GM23248 (cell line): Measurements from ENCODE around the gene ACTN4. TPM values are rescaled to one million over a fixed set of nuclear protein-coding genes. Genes with fewer than 3 reads are reported as not detected.

Experiments
- DNase-seq: peaks from one replicate; pipeline ENCODE4 v3.0.0-alpha.2; 2015
- H2AFZ ChIP-seq: fragments of 200-600 bp; sonication (generic); 2 replicates; pipeline ENCODE4 v1.6.1; 2016; ENCODE audit warnings: antibody characterized with exemption
- H3F3A ChIP-seq: fragments of 200-600 bp; sonication (generic); 2 replicates; pipeline ENCODE4 v1.6.1; 2016; ENCODE audit warnings: mild to moderate bottlenecking, antibody characterized with exemption, mixed run types; ENCODE audit not compliant: insufficient read depth
- H3K27ac ChIP-seq: fragments of 200-600 bp; sonication (generic); 2 replicates; pipeline ENCODE4 v1.5.1; 2016; ENCODE audit warnings: mild to moderate bottlenecking
- H3K27me3 ChIP-seq: fragments of 200-600 bp; sonication (generic); replicated peaks from 2 replicates; pipeline ENCODE4 v1.6.1; 2016; ENCODE audit warnings: mild to moderate bottlenecking; ENCODE audit not compliant: insufficient read depth
- H3K36me3 ChIP-seq: fragments of 200-600 bp; sonication (generic); 2 replicates; pipeline ENCODE4 v1.6.1; 2016; ENCODE audit warnings: low read depth, mild to moderate bottlenecking
- H3K4me1 ChIP-seq: fragments of 200-600 bp; sonication (generic); 2 replicates; pipeline ENCODE4 v1.6.1; 2016; ENCODE audit warnings: mild to moderate bottlenecking; ENCODE audit not compliant: insufficient read depth
- H3K4me2 ChIP-seq: fragments of 200-600 bp; sonication (generic); one replicate; pipeline ENCODE4 v1.6.1; 2016; ENCODE audit warnings: mild to moderate bottlenecking; ENCODE audit not compliant: unreplicated experiment
- H3K4me3 ChIP-seq: fragments of 200-600 bp; sonication (generic); 2 replicates; pipeline ENCODE4 v1.5.1; 2016; ENCODE audit warnings: mild to moderate bottlenecking
- H3K79me2 ChIP-seq: fragments of 200-600 bp; sonication (generic); 2 replicates; pipeline ENCODE4 v1.6.1; 2016; ENCODE audit warnings: mild to moderate bottlenecking; ENCODE audit not compliant: insufficient read depth
- H3K9ac ChIP-seq: fragments of 200-600 bp; sonication (generic); 2 replicates; pipeline ENCODE4 v1.6.1; 2016; ENCODE audit warnings: mild to moderate bottlenecking
- H3K9me2 ChIP-seq: fragments of 200-600 bp; sonication (generic); 2 replicates; pipeline ENCODE4 v1.6.1; 2016; ENCODE audit warnings: mixed run types, mild to moderate bottlenecking, moderate library complexity; ENCODE audit not compliant: insufficient read depth
- H3K9me3 ChIP-seq: fragments of 200-600 bp; sonication (generic); one replicate; pipeline ENCODE4 v1.6.1; 2017; ENCODE audit warnings: low read depth
- H4K20me1 ChIP-seq: fragments of 200-600 bp; sonication (generic); 2 replicates; pipeline ENCODE4 v1.6.0; 2016; ENCODE audit not compliant: insufficient read depth
- EZH2 ChIP-seq: fragments of 200-600 bp; sonication (generic); IDR thresholded peaks from 2 replicates; pipeline ENCODE4 v1.6.1; 2018; ENCODE audit warnings: antibody characterized with exemption, mild to moderate bottlenecking; ENCODE audit not compliant: insufficient read depth, poor library complexity, severe bottlenecking
- EZH2phosphoT487 ChIP-seq: fragments of 200-600 bp; sonication (generic); IDR thresholded peaks from 2 replicates; pipeline ENCODE4 v1.6.1; 2018; ENCODE audit warnings: antibody characterized with exemption, moderate library complexity, mild to moderate bottlenecking, low read depth; ENCODE audit not compliant: insufficient read depth
- WGBS, 2 experiments: methylation state at CpG; one replicate each; pipeline ENCODE4 v1.1.6; 2015 to 2017; ENCODE audit warnings: low lambda C conversion rate in 2 of 2, low coverage in 1 of 2; ENCODE audit errors: missing lambda C conversion rate in 2 of 2; 5-methylcytosine and 5-hydroxymethylcytosine counted together
- in situ Hi-C: fragments of 300-500 bp; cut with MboI; formaldehyde crosslinking; loops from 2 replicates; pipeline ENCODE4 v1.15.0; 2020
- polyA plus RNA-seq: library from polyadenylated mRNA; unstranded; fragments of >200 nt; fragmentation: Nextera tagmentation; extraction: Ambion mirVana; gene quantifications from 2 replicates; pipeline ENCODE4 v1.2.1, GENCODE V29; 2016
- total RNA-seq: library from RNA; depleted of rRNA; stranded (reverse); fragments of >200 nt; shearing (Covaris generic); gene quantifications from 2 replicates; pipeline ENCODE4 v1.2.3, GENCODE V29; 2014

ACTN4 gene
- total and polyA plus RNA-seq, 2 experiments from 2014 or later, result 84.6 to 477 TPM

- Histone ChIP-seq H3K79me2 (peaks cover 98% of the 10 kb centered on the region), H3K9me2 (no peaks in the 10 kb centered on the region), H3K27me3 (no peaks in the 10 kb centered on the region), H3K9me3 (no peaks in the 10 kb centered on the region), H3K4me3 (peak overlapping the region; percentile 99), H3F3A (peaks cover 91% of the 10 kb centered on the region), H3K36me3 (peaks cover 9% of the 10 kb centered on the region; the same call in 1 of the 2 replicates), H3K4me1 (peaks cover 74% of the 10 kb centered on the region), H3K27ac (peak overlapping the region; percentile 97), H2AFZ (no peak overlapping the region), H3K4me2 (peak overlapping the region; percentile 89), H3K9ac (peak overlapping the region; percentile 98), H4K20me1 (no peaks in the 10 kb centered on the region)
- WGBS, 2 experiments, result 6 to 10% methylated on average over 5 to 7 of the region's 7 CpGs
- in situ Hi-C loops, result no loop called here
- peak; percentile 81 for DNase-seq
- no peak for TF ChIP-seq EZH2phosphoT487
- TF ChIP-seq EZH2, result no peak
Measured at GRCh38 chr19:38653028-38653571, 5.7 kb downstream of the ACTN4 start.

- Histone ChIP-seq H3K4me2 (no peak overlapping the region), H3K27ac (peak overlapping the region; percentile 100), H3K79me2 (peaks cover 91% of the 10 kb centered on the region), H3K4me3 (no peak overlapping the region), H3K36me3 (peaks cover 9% of the 10 kb centered on the region; the same call in 1 of the 2 replicates), H3F3A (peaks cover 92% of the 10 kb centered on the region), H3K9me2 (no peaks in the 10 kb centered on the region), H3K9ac (0 out of 2 replicates have a peak overlapping the region, but pooled peaks have one; percentile 92), H3K9me3 (no peaks in the 10 kb centered on the region), H4K20me1 (no peaks in the 10 kb centered on the region), H2AFZ (no peak overlapping the region), H3K27me3 (no peaks in the 10 kb centered on the region), H3K4me1 (peaks cover 85% of the 10 kb centered on the region)
- TF ChIP-seq EZH2phosphoT487 (no peak), EZH2 (no peak)
- 88 to 90% methylated on average over 6 of the region's 6 CpGs for WGBS, 2 experiments
- no peak for DNase-seq
- in situ Hi-C loops, result no loop called here
Measured at GRCh38 chr19:38654628-38655055, 7.2 kb downstream of the ACTN4 start.

GRCh38 chr19:38655148-38655824, 7.8 kb downstream of the ACTN4 start:
- peaks cover 9% of the 10 kb centered on the region; the same call in 1 of the 2 replicates for H3K36me3 ChIP-seq
- H3K9ac ChIP-seq, result peak overlapping the region; percentile 92
- peak overlapping the region; percentile 64 for H3K4me2 ChIP-seq
- peak; percentile 66 for DNase-seq
- peaks cover 91% of the 10 kb centered on the region for H3K79me2 ChIP-seq
- TF ChIP-seq EZH2, result no peak
- no peak for TF ChIP-seq EZH2phosphoT487
- no peaks in the 10 kb centered on the region for H4K20me1 ChIP-seq
- 22 to 27% methylated on average over 5 of the region's 5 CpGs for WGBS, 2 experiments
- H3K27ac ChIP-seq, result peak overlapping the region; percentile 100
- in situ Hi-C loops, result no loop called here
- no peak overlapping the region for H3K4me3 ChIP-seq
- peaks cover 91% of the 10 kb centered on the region for H3K4me1 ChIP-seq
- H3F3A ChIP-seq, result peaks cover 92% of the 10 kb centered on the region
- no peak overlapping the region for H2AFZ ChIP-seq
- no peaks in the 10 kb centered on the region for H3K27me3 ChIP-seq
- no peaks in the 10 kb centered on the region for H3K9me2 ChIP-seq
- H3K9me3 ChIP-seq, result no peaks in the 10 kb centered on the region

GRCh38 chr19:38656171-38656981, 8.9 kb downstream of the ACTN4 start:
- in situ Hi-C loops, result no loop called here
- peak overlapping the region; percentile 92 for H3K9ac ChIP-seq
- H3F3A ChIP-seq, result peaks cover 88% of the 10 kb centered on the region
- H3K27ac ChIP-seq, result peak overlapping the region; percentile 100
- DNase-seq, result peak; percentile 79
- peak overlapping the region; percentile 42 for H3K4me3 ChIP-seq
- peak overlapping the region; percentile 64 for H3K4me2 ChIP-seq
- H3K9me2 ChIP-seq, result no peaks in the 10 kb centered on the region
- TF ChIP-seq EZH2phosphoT487 (no peak), EZH2 (no peak)
- H3K9me3 ChIP-seq, result no peaks in the 10 kb centered on the region
- no peaks in the 10 kb centered on the region for H3K27me3 ChIP-seq
- peaks cover 91% of the 10 kb centered on the region for H3K79me2 ChIP-seq
- H3K36me3 ChIP-seq, result peaks cover 9% of the 10 kb centered on the region; the same call in 1 of the 2 replicates
- H3K4me1 ChIP-seq, result peaks cover 91% of the 10 kb centered on the region
- no peaks in the 10 kb centered on the region for H4K20me1 ChIP-seq
- H2AFZ ChIP-seq, result no peak overlapping the region
- 55 to 56% methylated on average over 7 of the region's 7 CpGs for WGBS, 2 experiments
